Measurements from ENCODE around the gene PRKCH.

Gene PRKCH

GRCh38 chr14:61387076-61387475 lies 65.7 kb downstream of the PRKCH start:
- TF ChIP-seq POLR2A (IDR thresholded peaks at IDR 0.05; ENCODE audit: extremely low read depth, insufficient read length) (no peak), MAX (IDR thresholded peaks at IDR 0.05; ENCODE audit: low read depth, low read length) (no peak), MYC (IDR thresholded peaks at IDR 0.05; ENCODE audit: low read depth, low read length) (no peak)
- TF ChIP-seq, protein P1, sequence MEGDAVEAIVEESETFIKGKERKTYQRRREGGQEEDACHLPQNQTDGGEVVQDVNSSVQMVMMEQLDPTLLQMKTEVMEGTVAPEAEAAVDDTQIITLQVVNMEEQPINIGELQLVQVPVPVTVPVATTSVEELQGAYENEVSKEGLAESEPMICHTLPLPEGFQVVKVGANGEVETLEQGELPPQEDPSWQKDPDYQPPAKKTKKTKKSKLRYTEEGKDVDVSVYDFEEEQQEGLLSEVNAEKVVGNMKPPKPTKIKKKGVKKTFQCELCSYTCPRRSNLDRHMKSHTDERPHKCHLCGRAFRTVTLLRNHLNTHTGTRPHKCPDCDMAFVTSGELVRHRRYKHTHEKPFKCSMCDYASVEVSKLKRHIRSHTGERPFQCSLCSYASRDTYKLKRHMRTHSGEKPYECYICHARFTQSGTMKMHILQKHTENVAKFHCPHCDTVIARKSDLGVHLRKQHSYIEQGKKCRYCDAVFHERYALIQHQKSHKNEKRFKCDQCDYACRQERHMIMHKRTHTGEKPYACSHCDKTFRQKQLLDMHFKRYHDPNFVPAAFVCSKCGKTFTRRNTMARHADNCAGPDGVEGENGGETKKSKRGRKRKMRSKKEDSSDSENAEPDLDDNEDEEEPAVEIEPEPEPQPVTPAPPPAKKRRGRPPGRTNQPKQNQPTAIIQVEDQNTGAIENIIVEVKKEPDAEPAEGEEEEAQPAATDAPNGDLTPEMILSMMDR (IDR thresholded peaks at IDR 0.05; ENCODE audit: low read depth, low read length) = no peak
- H3K4me3 ChIP-seq (ENCODE audit: low read depth, low read length) = no peak overlapping the region
- DNase-seq (ENCODE audit: low read depth) = no peak

- DNase-seq (ENCODE audit: low read depth) = no peak
- TF ChIP-seq POLR2A (IDR thresholded peaks at IDR 0.05; ENCODE audit: extremely low read depth, insufficient read length) (no peak), MYC (IDR thresholded peaks at IDR 0.05; ENCODE audit: low read depth, low read length) (no peak), MAX (IDR thresholded peaks at IDR 0.05; ENCODE audit: low read depth, low read length) (no peak)
- TF ChIP-seq, protein P1 (IDR thresholded peaks at IDR 0.05; ENCODE audit: low read depth, low read length) = no peak
- no peak overlapping the region for H3K4me3 ChIP-seq (ENCODE audit: low read depth, low read length)
These were observed 67.0 kb downstream of the PRKCH start for GRCh38 chr14:61388173-61388975.

DNA sequence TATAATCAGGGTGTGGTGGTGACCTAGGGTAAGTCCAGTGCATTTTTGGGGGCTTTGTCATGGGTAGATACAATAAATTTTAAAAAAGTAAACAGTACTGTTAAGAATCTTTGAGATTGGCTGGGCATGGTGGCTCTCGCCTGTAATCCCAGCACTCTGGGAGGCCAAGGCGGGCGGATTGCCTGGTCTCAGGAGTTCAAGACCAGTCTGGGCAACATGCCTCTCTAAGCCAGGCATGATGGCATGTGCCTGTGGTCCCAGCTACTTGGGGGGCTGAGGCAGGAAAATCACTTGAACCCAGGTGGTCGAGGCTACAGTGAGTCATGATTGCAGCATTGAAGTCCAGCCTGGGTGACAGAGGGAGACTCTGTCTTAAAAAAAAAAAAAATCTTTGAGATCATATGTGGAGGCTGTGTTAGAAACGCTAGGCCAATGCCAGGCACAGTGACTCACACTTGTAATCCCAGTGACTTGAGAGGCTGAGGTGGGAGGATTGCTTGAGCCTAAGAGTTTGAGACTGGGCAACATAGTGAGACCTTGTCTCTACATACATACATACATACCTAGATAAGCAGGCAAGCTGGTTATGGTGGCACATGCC lies 67.7 kb downstream of the PRKCH start:
- no peak for TF ChIP-seq MYC (IDR thresholded peaks at IDR 0.05; ENCODE audit: low read depth, low read length)
- TF ChIP-seq, protein P1 (IDR thresholded peaks at IDR 0.05; ENCODE audit: low read depth, low read length) = no peak
- TF ChIP-seq POLR2A (IDR thresholded peaks at IDR 0.05; ENCODE audit: extremely low read depth, insufficient read length) = no peak
- TF ChIP-seq MAX (IDR thresholded peaks at IDR 0.05; ENCODE audit: low read depth, low read length) = no peak
- no peak overlapping the region for H3K4me3 ChIP-seq (ENCODE audit: low read depth, low read length)
- no peak for DNase-seq (ENCODE audit: low read depth)

- H3K4me3 ChIP-seq (ENCODE audit: low read depth, low read length) = no peak overlapping the region
These were observed 69.7 kb downstream of the PRKCH start for GRCh38 chr14:61391119-61391518.

GRCh38 chr14:61392297-61392696 lies 70.9 kb downstream of the PRKCH start:
- no peak overlapping the region for H3K4me3 ChIP-seq (ENCODE audit: low read depth, low read length)
- no peak for DNase-seq (ENCODE audit: low read depth)
- no peak for TF ChIP-seq MYC (IDR thresholded peaks at IDR 0.05; ENCODE audit: low read depth, low read length)
- no peak for TF ChIP-seq POLR2A (IDR thresholded peaks at IDR 0.05; ENCODE audit: extremely low read depth, insufficient read length)
- TF ChIP-seq, protein P1 (IDR thresholded peaks at IDR 0.05; ENCODE audit: low read depth, low read length) = no peak
- TF ChIP-seq MAX (IDR thresholded peaks at IDR 0.05; ENCODE audit: low read depth, low read length) = no peak

More at GRCh38 chr14:61391119-61391518, 69.7 kb downstream of the PRKCH start:
- TF ChIP-seq, protein P1 (IDR thresholded peaks at IDR 0.05; ENCODE audit: low read depth, low read length) = no peak
- TF ChIP-seq MYC (IDR thresholded peaks at IDR 0.05; ENCODE audit: low read depth, low read length) (no peak), MAX (IDR thresholded peaks at IDR 0.05; ENCODE audit: low read depth, low read length) (no peak)
- DNase-seq (ENCODE audit: low read depth) = no peak

All from NB4 (cell line).